Kidney epithelial cell (primary cell): ENCODE data around the gene TBC1D5. TPM values are rescaled to one million over a fixed set of nuclear protein-coding genes. Genes with fewer than 3 reads are reported as not detected.

ENCODE experiments used
- DNase-seq: peaks from one replicate; pipeline ENCODE4 v3.0.0-alpha.2; 2010; ENCODE audit warnings: low read depth
- H3K27me3 ChIP-seq: 2 replicates; pipeline ENCODE4 v1.6.0; 2011; ENCODE audit warnings: low read length; ENCODE audit not compliant: control insufficient read depth, insufficient read depth
- H3K36me3 ChIP-seq: 2 replicates; pipeline ENCODE4 v1.5.1; 2011; ENCODE audit warnings: low read length; ENCODE audit not compliant: control insufficient read depth, insufficient read depth
- H3K4me3 ChIP-seq: 2 replicates; pipeline ENCODE4 v1.5.1; 2011; ENCODE audit warnings: low read depth, mild to moderate bottlenecking, control low read depth, low read length
- CTCF ChIP-seq: IDR thresholded peaks from 2 replicates; pipeline ENCODE4 v1.5.1; 2011; ENCODE audit warnings: mild to moderate bottlenecking, moderate library complexity, low read length, control low read depth, inconsistent platforms; ENCODE audit not compliant: insufficient read depth, poor library complexity, severe bottlenecking
- total RNA-seq: library from RNA; depleted of rRNA; stranded (reverse); fragments of >200 nt; gene quantifications from 2 replicates; pipeline ENCODE4 v1.2.3, GENCODE V29; 2015

The TBC1D5 gene
- total RNA-seq, 1 donor from 2014 or later: 100 TPM

DNA sequence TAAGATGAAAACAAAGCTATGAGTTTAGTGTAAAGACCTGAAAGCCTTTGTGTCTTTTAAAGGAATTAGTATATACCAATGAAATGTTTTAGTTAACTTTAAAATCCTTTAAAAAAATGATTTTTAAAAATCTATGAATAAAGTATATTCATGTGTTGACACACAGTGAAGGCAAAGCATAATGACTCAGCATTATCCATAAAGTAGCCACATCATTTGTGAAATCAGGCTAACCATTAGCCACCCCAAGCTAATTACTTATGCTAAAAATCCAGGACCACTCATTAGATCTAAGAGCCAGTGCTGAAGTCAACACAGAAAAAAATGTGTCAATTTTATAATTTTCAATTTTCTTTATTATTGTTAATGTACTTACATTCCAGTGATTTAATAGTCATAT is 310.2 kb downstream of the TBC1D5 start:
- H3K27me3 ChIP-seq: no peaks in the 10 kb centered on the region
- H3K36me3 ChIP-seq: no peaks in the 10 kb centered on the region
- DNase-seq: no peak
- no peak overlapping the region for H3K4me3 ChIP-seq
- TF ChIP-seq CTCF: no peak

DNA sequence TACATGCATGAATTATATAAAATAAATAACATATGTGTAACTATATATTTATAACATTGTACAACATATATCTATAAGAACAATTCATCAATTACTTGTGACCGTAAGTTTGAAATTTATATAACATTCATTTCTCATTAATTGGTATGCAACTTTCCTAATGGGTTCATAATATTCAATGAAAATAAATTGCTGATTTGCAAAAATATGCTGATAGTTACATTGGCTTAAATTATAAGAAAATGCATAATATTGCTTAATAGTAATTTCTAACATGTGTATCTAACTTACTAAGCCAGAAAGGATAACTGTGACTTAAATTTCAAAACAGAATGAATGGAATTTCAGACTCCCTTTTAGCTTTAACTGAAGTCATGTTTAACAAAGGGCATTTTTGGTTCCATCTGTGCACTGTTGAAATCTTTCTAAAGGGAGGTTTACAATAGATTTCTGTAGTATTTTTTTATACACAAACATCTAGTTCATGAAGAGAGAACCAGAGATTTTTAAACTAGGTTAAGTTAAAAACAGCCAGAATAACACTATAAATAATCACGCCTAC is 310.9 kb downstream of the TBC1D5 start:
- DNase-seq: no peak
- TF ChIP-seq CTCF: no peak
- H3K27me3 ChIP-seq: no peaks in the 10 kb centered on the region

DNA sequence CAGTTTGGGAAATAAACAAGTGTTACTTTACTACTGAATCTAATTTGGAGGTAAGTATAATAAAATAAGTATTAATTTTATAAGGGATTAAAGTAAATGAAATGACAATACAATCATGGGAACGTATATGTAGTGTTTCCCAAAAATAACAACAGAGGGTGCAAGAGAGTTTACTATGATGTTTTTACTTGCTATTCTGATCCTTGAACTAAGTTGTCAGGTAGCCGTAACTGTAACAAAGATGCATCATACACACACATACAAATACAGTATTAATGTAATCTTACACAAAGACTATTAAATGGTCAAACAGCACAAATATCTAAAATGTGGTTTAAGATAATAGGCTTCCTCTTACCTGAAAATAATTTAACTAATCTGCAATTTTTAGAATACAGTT is 311.4 kb downstream of the TBC1D5 start:
- H3K4me3 ChIP-seq: no peak overlapping the region
- no peak for DNase-seq
- no peaks in the 10 kb centered on the region for H3K36me3 ChIP-seq
- TF ChIP-seq CTCF: peak; percentile 35
- no peaks in the 10 kb centered on the region for H3K27me3 ChIP-seq

More for the DNA sequence above, 310.9 kb downstream of the TBC1D5 start:
- no peaks in the 10 kb centered on the region for H3K36me3 ChIP-seq
- H3K4me3 ChIP-seq: no peak overlapping the region

DNA sequence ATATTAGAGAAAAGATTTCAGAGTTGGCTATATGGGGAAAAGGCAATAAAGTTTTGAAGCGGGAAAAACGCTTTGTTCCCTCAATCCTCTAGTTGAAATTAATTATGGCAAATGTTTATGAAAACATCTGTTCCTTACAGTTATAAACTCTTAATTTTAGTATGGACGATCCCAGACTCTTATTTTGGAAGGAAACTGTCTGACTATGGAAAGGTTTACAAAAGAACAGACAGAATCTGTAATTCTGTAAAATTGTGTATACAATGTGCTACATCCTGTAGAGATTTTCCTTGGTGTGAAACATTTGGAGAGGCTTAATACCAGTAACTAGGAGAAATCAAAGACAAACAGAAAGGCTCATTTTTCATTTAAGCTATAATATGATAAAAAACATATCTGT is 311.8 kb downstream of the TBC1D5 start:
- Histone ChIP-seq H3K4me3 (no peak overlapping the region), H3K36me3 (no peaks in the 10 kb centered on the region), H3K27me3 (no peaks in the 10 kb centered on the region)
- no peak for DNase-seq
- TF ChIP-seq CTCF: no peak

DNA sequence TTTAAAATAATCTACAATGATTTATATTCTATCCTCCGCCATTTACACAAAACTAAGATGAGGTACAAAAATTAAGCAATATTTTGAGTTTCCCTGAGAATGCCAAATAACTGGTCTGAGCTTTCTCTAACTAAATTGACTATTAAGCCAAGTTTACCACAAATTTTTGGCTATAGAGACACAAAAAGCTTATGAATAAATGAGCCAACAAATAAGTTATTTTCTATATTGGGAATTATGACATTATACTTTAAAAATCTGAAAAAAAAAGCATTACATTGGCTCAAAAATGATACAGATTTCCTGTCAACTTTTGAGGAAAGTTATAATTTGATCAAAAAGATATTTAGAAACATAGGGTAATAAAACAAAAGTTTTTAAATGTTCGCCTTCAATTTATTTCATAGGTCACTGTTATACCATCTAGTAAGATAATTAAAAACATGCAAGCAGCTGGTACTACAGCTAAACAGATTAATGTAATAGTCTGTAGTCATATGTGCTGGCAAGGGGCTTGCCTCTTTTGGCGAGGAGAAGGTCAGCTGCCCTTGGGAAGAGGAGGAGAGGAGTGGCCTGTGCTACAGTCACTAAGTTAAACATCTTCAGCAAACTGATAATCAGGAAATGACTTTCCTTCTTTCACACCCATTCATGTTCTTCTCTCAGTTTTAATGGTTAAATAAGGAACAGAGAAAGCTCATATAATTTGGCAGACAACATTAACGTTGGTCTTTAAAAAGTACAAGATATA is 318.5 kb downstream of the TBC1D5 start:
- Histone ChIP-seq H3K4me3 (no peak overlapping the region), H3K36me3 (no peaks in the 10 kb centered on the region), H3K27me3 (no peaks in the 10 kb centered on the region)
- no peak for DNase-seq
- TF ChIP-seq CTCF: no peak

GRCh38 chr3:17422636-17423035 is 319.8 kb downstream of the TBC1D5 start:
- no peak overlapping the region for H3K4me3 ChIP-seq
- no peaks in the 10 kb centered on the region for H3K36me3 ChIP-seq
- H3K27me3 ChIP-seq: no peaks in the 10 kb centered on the region
- DNase-seq: no peak
- no peak for TF ChIP-seq CTCF
